SK-N-SH treated with all-trans-retinoic acid at 6 μM for 48 hours (cell line): Measurements from ENCODE around the gene MMP17.

Source experiments
- ATAC-seq: fragments of 200-7000 bp; cut with Tn5 transposase; 3 replicates; pipeline ENCODE4 v1.9.1; 2020; ENCODE audit warnings: mild to moderate bottlenecking, moderate library complexity
- ARNTL ChIP-seq: fragments of 450-650 bp; formaldehyde crosslinking; IDR thresholded peaks from 2 replicates; pipeline ENCODE4 v1.5.0; 2020; ENCODE audit warnings: low read depth, mild to moderate bottlenecking, moderate library complexity, borderline replicate concordance
- BACH2 ChIP-seq: fragments of 250-450 bp; sonication (Bioruptor Pico); IDR thresholded peaks from 2 replicates; pipeline ENCODE4 v1.9.0; 2021; ENCODE audit warnings: mild to moderate bottlenecking, borderline replicate concordance
- CREB5 ChIP-seq: fragments of 250-450 bp; sonication (Bioruptor Pico); IDR thresholded peaks from 2 replicates; pipeline ENCODE4 v1.5.1; 2020; ENCODE audit warnings: low read depth, mild to moderate bottlenecking, moderate library complexity
- CSDC2 ChIP-seq: fragments of 250-450 bp; sonication (Bioruptor Pico); IDR thresholded peaks from 2 replicates; pipeline ENCODE4 v1.5.0; 2020; ENCODE audit warnings: mild to moderate bottlenecking, moderate library complexity
- CSRNP3 ChIP-seq: fragments of 250-450 bp; sonication (Bioruptor Pico); IDR thresholded peaks from 2 replicates; pipeline ENCODE4 v1.5.1; 2021; ENCODE audit warnings: mild to moderate bottlenecking, moderate library complexity
- ESRRG ChIP-seq: fragments of 250-450 bp; sonication (Bioruptor Pico); IDR thresholded peaks from 2 replicates; pipeline ENCODE4 v1.6.1; 2021; ENCODE audit warnings: mild to moderate bottlenecking
- GLIS3 ChIP-seq: fragments of 250-450 bp; sonication (Bioruptor Pico); IDR thresholded peaks from 2 replicates; pipeline ENCODE4 v1.5.0; 2020; ENCODE audit warnings: mild to moderate bottlenecking, moderate library complexity
- ISL1 ChIP-seq: fragments of 250-450 bp; sonication (Bioruptor Pico); IDR thresholded peaks from 2 replicates; pipeline ENCODE4 v2.1.2; 2022; ENCODE audit warnings: mild to moderate bottlenecking, moderate library complexity
- OSR1 ChIP-seq: fragments of 250-450 bp; sonication (Bioruptor Pico); IDR thresholded peaks from 2 replicates; pipeline ENCODE4 v1.8.0; 2022; ENCODE audit warnings: moderate library complexity, mild to moderate bottlenecking, inconsistent platforms
- POU6F1 ChIP-seq: fragments of 250-450 bp; sonication (Bioruptor Pico); IDR thresholded peaks from 2 replicates; pipeline ENCODE4 v1.8.0; 2021; ENCODE audit warnings: low read depth, mild to moderate bottlenecking, moderate library complexity, borderline replicate concordance
- PPARA ChIP-seq: fragments of 250-450 bp; sonication (Bioruptor Pico); IDR thresholded peaks from 2 replicates; pipeline ENCODE4 v1.5.0; 2020; ENCODE audit warnings: mild to moderate bottlenecking, borderline replicate concordance
- RARB ChIP-seq: fragments of 250-450 bp; sonication (Bioruptor Pico); IDR thresholded peaks from 2 replicates; pipeline ENCODE4 v1.8.0; 2021; ENCODE audit warnings: mild to moderate bottlenecking, moderate library complexity
- SNAI2 ChIP-seq: fragments of 250-450 bp; sonication (Bioruptor Pico); IDR thresholded peaks from 2 replicates; pipeline ENCODE4 v1.5.0; 2020; ENCODE audit warnings: mild to moderate bottlenecking, moderate library complexity
- TCF4 ChIP-seq: fragments of 250-450 bp; sonication (Bioruptor Pico); IDR thresholded peaks from 2 replicates; pipeline ENCODE4 v1.8.0; 2021; ENCODE audit warnings: mild to moderate bottlenecking, moderate library complexity, borderline replicate concordance
- TOX ChIP-seq: fragments of 250-450 bp; sonication (Bioruptor Pico); IDR thresholded peaks from 2 replicates; pipeline ENCODE4 v1.8.0; 2021; ENCODE audit warnings: mild to moderate bottlenecking, moderate library complexity, borderline replicate concordance
- TSHZ2 ChIP-seq: fragments of 250-450 bp; sonication (Bioruptor Pico); IDR thresholded peaks from 2 replicates; pipeline ENCODE4 v1.5.0; 2020; ENCODE audit warnings: mild to moderate bottlenecking, moderate library complexity
- ZC3H10 ChIP-seq: fragments of 250-450 bp; sonication (Bioruptor Pico); IDR thresholded peaks from 2 replicates; pipeline ENCODE4 v1.5.1; 2021; ENCODE audit warnings: mild to moderate bottlenecking, moderate library complexity
- ZNF565 ChIP-seq: fragments of 450-650 bp; formaldehyde crosslinking; conservative IDR thresholded peaks from 2 replicates; pipeline ENCODE4 v1.5.0; 2020; ENCODE audit warnings: low read depth, mild to moderate bottlenecking, moderate library complexity
- ZNF70 ChIP-seq: fragments of 450-650 bp; formaldehyde crosslinking; IDR thresholded peaks from 2 replicates; pipeline ENCODE4 v1.5.0; 2020; ENCODE audit warnings: mild to moderate bottlenecking, moderate library complexity
- ZNF8 ChIP-seq: fragments of 450-650 bp; formaldehyde crosslinking; IDR thresholded peaks from 2 replicates; pipeline ENCODE4 v1.5.0; 2020; ENCODE audit warnings: mild to moderate bottlenecking, moderate library complexity

MMP17 gene

GRCh38 chr12:131797588-131797934, 30.6 kb upstream of the MMP17 start (continued):
- TF ChIP-seq CSRNP3 (CRISPR knock-in tag) (no peak), PPARA (CRISPR knock-in tag) (no peak), BACH2 (CRISPR knock-in tag) (no peak), CSDC2 (CRISPR knock-in tag) (no peak), SNAI2 (CRISPR knock-in tag) (no peak)

- no peak for ATAC-seq
- TF ChIP-seq GLIS3, result no peak
- TF ChIP-seq POU6F1 (CRISPR knock-in tag), result no peak
- no peak for TF ChIP-seq RARB
- no peak for TF ChIP-seq ZNF8
- no peak for TF ChIP-seq CSRNP3 (CRISPR knock-in tag)
Observed at GRCh38 chr12:131799195-131799594, 29.0 kb upstream of the MMP17 start.

- no peak for ATAC-seq
- TF ChIP-seq OSR1 (no peak), ZNF8 (no peak), ESRRG (CRISPR knock-in tag) (no peak), TSHZ2 (no peak), ISL1 (CRISPR knock-in tag) (no peak), ZNF70 (CRISPR knock-in tag) (no peak)
Observed at GRCh38 chr12:131799828-131800593, 28.2 kb upstream of the MMP17 start.

- ATAC-seq, result no peak
- TF ChIP-seq GLIS3, result no peak
- no peak for TF ChIP-seq ISL1 (CRISPR knock-in tag)
- no peak for TF ChIP-seq TSHZ2
- no peak for TF ChIP-seq CREB5
- TF ChIP-seq TCF4 (CRISPR knock-in tag), result no peak
- TF ChIP-seq ZC3H10 (CRISPR knock-in tag), result no peak
- TF ChIP-seq ARNTL (CRISPR knock-in tag), result no peak
- TF ChIP-seq POU6F1 (CRISPR knock-in tag), result no peak
- TF ChIP-seq TOX (CRISPR knock-in tag), result no peak
- no peak for TF ChIP-seq PPARA (CRISPR knock-in tag)
- TF ChIP-seq CSDC2 (CRISPR knock-in tag), result no peak
- no peak for TF ChIP-seq OSR1
- TF ChIP-seq ZNF565 (CRISPR knock-in tag), result no peak
- TF ChIP-seq CSRNP3 (CRISPR knock-in tag), result no peak
Observed at GRCh38 chr12:131800594-131801135, 27.5 kb upstream of the MMP17 start.
